K562 (cell line): ENCODE results near the gene DLGAP1.

Experiments
- CTCF ChIP-seq, 3 experiments: IDR thresholded peaks in 2 of 3; conservative IDR thresholded peaks in 1 of 3; 2 replicates each; pipeline ENCODE4 v1.5.1; 2011 to 2012; ENCODE audit warnings: low read length in 3 of 3, mild to moderate bottlenecking in 3 of 3, control low read depth in 2 of 3, improper control_type of control experiment in 1 of 3, inconsistent platforms in 1 of 3, low read depth in 1 of 3, mixed read lengths in 1 of 3, moderate library complexity in 1 of 3; ENCODE audit not compliant: insufficient read depth in 2 of 3
- NR2F6 ChIP-seq: fragments of 450-650 bp; formaldehyde crosslinking; IDR thresholded peaks from 2 replicates; pipeline ENCODE4 v1.4.0; 2020; ENCODE audit warnings: mild to moderate bottlenecking
- SPI1 ChIP-seq: IDR thresholded peaks from 2 replicates; pipeline ENCODE4 v1.6.1; 2011; ENCODE audit warnings: low read depth, low read length, control low read depth, borderline replicate concordance

DNA sequence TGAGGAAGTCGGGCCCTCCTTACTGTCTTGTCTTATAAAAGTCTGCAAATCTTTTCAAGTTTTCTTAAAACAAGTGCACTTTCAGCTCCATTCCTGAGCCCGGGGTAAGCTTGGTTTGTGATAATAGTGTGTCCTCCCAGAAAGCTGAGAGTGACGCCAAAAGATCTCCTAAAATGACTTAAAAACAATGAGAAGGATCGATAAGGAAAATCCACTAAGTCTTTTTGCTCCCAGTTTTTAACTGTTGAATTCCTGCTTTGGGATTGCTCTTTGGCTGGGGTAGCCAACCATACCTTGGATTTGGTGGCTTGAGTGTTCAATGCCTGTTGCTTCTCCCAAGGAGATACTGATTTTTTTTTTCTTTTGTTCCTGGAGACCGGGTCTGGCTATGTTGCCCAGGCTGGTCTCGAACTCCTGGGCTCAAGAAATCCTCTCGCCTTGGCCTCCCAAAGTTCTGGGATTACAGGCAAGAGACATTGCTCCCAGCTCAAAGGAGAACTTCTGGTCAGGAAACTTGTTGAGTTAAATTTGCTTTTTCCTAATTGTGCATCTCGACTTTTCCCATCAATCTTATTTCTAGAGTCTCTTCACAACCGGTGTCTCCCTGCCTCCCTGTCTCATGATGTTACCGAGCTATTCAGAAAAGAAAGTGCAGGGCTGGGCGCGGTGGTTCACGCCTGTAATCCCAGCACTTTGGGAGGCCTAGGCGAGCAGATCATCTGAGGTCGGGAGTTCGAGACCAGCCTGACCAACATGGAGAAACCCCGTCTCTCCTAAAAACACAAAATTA, 1002.2 kb downstream of the DLGAP1 start:
- no peak for TF ChIP-seq NR2F6 (CRISPR knock-in tag)
- no peak for TF ChIP-seq CTCF (IDR thresholded peaks at IDR 0.05 in 2 of 3, conservative IDR thresholded peaks at IDR 0.05 in 1 of 3; ENCODE audit: insufficient read depth in 2 of 3, low read depth in 1 of 3, low read length in 3 of 3)
- no peak for TF ChIP-seq SPI1
